Esophagus muscularis mucosa (tissue), 4 donors: ENCODE data around the gene HOXB6. TPM values are rescaled to one million over a fixed set of nuclear protein-coding genes. Genes with fewer than 3 reads are reported as not detected.

Source experiments
- DNase-seq: peaks from one replicate; pipeline ENCODE4 v3.0.0-alpha.2; 2017; ENCODE audit errors: extremely low spot score
- H3K27ac ChIP-seq, 4 donors: fragments of 200-600 bp; sonication (generic); replicated peaks in 1 of 4; 1 replicate in 3 of 4; 2 replicates in 1 of 4; pipeline ENCODE4 v1.5.1; 2016 to 2019; ENCODE audit warnings: mild to moderate bottlenecking in 1 of 4
- H3K27me3 ChIP-seq, 4 donors: fragments of 200-600 bp; sonication (generic); one replicate each; pipeline versions ENCODE4 v1.5.1 to v1.6.0; 2016 to 2019
- H3K36me3 ChIP-seq, 4 donors: fragments of 200-600 bp; sonication (generic); one replicate each; pipeline ENCODE4 v1.5.1; 2016 to 2019
- H3K4me1 ChIP-seq, 4 donors: fragments of 200-600 bp; sonication (generic); one replicate each; pipeline ENCODE4 v1.5.1; 2016 to 2019
- H3K4me3 ChIP-seq, 4 donors: fragments of 200-600 bp; sonication (generic); 1 replicate in 2 of 4; 2 replicates in 2 of 4; pipeline ENCODE4 v1.5.1; 2016 to 2019; ENCODE audit warnings: mild to moderate bottlenecking in 4 of 4, moderate library complexity in 1 of 4
- H3K9me3 ChIP-seq, 4 donors: fragments of 200-600 bp; sonication (generic); 1 replicate in 3 of 4; 2 replicates in 1 of 4; pipeline ENCODE4 v1.5.1; 2016 to 2019
- EP300 ChIP-seq: sonication (generic); formaldehyde crosslinking; IDR thresholded peaks from one replicate; pipeline ENCODE4 v1.6.1; 2017; ENCODE audit warnings: antibody characterized with exemption
- POLR2A ChIP-seq: fragments of 450-650 bp; IDR thresholded peaks from one replicate; pipeline ENCODE4 v1.6.1; 2017; ENCODE audit warnings: antibody characterized with exemption, moderate library complexity, mild to moderate bottlenecking, low read depth
- POLR2AphosphoS5 ChIP-seq, 2 donors: sonication (generic); formaldehyde crosslinking; IDR thresholded peaks; one replicate each; pipeline ENCODE4 v1.6.1; 2017; ENCODE audit warnings: antibody characterized with exemption in 2 of 2
- WGBS: methylation state at CpG from one replicate; pipeline ENCODE4 v1.1.5; 2018; 5-methylcytosine and 5-hydroxymethylcytosine counted together
- intact Hi-C: fragments of 100-400 bp; cut with DNase I; formaldehyde crosslinking; loops from one replicate; pipeline ENCODE4 v1.15.1; 2023
- total RNA-seq, 4 donors: library from RNA; depleted of rRNA; stranded (reverse); fragments of >200 nt; gene quantifications; one replicate each; pipeline versions ENCODE4 v1.1.0 to v1.2.1, GENCODE V29; 2016
- TF ChIP-seq, protein P1 (sequence below), 3 experiments: fragments of 200-600 bp in 2 of 3; fragments of 450-650 bp in 1 of 3; sonication (generic) in 2 of 3; IDR thresholded peaks; one replicate each; pipeline ENCODE4 v1.5.1; 2017 to 2019; ENCODE audit warnings: antibody characterized with exemption in 3 of 3, mild to moderate bottlenecking in 2 of 3, moderate library complexity in 1 of 3

The HOXB6 gene
- total RNA-seq, 4 donors from 2014 or later = 2.2 to 5.4 (median 2.9) TPM

- peaks cover 25 to 31% (median 26%) of the 10 kb centered on the region in 4 donors for H3K4me1 ChIP-seq
- WGBS = 3% methylated on average over 38 of the region's 69 CpGs
- TF ChIP-seq POLR2A (no peak), POLR2AphosphoS5 (IDR thresholded peaks at IDR 0.05) (no peak), EP300 (no peak)
- TF ChIP-seq, protein P1, sequence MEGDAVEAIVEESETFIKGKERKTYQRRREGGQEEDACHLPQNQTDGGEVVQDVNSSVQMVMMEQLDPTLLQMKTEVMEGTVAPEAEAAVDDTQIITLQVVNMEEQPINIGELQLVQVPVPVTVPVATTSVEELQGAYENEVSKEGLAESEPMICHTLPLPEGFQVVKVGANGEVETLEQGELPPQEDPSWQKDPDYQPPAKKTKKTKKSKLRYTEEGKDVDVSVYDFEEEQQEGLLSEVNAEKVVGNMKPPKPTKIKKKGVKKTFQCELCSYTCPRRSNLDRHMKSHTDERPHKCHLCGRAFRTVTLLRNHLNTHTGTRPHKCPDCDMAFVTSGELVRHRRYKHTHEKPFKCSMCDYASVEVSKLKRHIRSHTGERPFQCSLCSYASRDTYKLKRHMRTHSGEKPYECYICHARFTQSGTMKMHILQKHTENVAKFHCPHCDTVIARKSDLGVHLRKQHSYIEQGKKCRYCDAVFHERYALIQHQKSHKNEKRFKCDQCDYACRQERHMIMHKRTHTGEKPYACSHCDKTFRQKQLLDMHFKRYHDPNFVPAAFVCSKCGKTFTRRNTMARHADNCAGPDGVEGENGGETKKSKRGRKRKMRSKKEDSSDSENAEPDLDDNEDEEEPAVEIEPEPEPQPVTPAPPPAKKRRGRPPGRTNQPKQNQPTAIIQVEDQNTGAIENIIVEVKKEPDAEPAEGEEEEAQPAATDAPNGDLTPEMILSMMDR (IDR thresholded peaks at IDR 0.05) = no peak
- H3K36me3 ChIP-seq = no peaks in the 10 kb centered on the region
- H3K27me3 ChIP-seq = peaks cover 0 to 100% (median 98%) of the 10 kb centered on the region in 4 donors
- no peaks in the 10 kb centered on the region for H3K9me3 ChIP-seq
- no peak overlapping the region for H3K27ac ChIP-seq
- H3K4me3 ChIP-seq = peak overlapping the region; percentile 38 to 41 (median 41)
- no peak for DNase-seq
- intact Hi-C loops = no loop called here
Measured at GRCh38 chr17:48625495-48626244, 20.9 kb upstream of the HOXB6 start.

- H3K4me3 ChIP-seq = peak overlapping the region; percentile 38 to 41 (median 41)
- WGBS = 2% methylated on average over 44 of the region's 66 CpGs
- DNase-seq = no peak
- no peaks in the 10 kb centered on the region for H3K9me3 ChIP-seq
- no peak overlapping the region for H3K27ac ChIP-seq
- no peaks in the 10 kb centered on the region for H3K36me3 ChIP-seq
- intact Hi-C loops = no loop called here
- H3K27me3 ChIP-seq = peaks cover 0 to 100% (median 98%) of the 10 kb centered on the region in 4 donors
- TF ChIP-seq, protein P1 (IDR thresholded peaks at IDR 0.05) = no peak
- peaks cover 25 to 31% (median 26%) of the 10 kb centered on the region in 4 donors for H3K4me1 ChIP-seq
Measured at GRCh38 chr17:48624544-48625494, 20.0 kb upstream of the HOXB6 start.

DNA sequence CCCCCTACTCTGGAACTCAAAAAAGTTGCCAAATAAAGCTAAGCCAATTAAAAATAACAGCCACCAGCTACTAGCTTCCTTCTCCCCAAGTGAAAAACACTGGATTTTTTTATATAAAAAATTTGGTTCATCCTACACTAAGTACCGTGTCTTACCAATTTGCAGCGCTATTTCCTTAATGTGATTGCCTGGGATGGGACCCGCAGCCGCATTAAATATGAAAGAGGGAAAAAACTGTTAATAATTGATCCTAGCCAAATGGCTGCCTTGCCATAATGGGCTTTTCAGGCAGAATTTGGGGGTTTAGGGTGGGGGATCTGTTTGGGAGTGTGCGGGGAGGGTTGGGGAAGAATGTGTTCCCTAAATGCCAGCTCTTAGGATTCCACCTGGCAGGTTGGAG, 19.3 kb upstream of the HOXB6 start:
- 12% methylated on average over 5 of the region's 5 CpGs for WGBS
- Histone ChIP-seq H3K27ac (no peak overlapping the region), H3K4me3 (no peak overlapping the region), H3K27me3 (peaks cover 3 to 100% (median 98%) of the 10 kb centered on the region in 4 donors), H3K36me3 (no peaks in the 10 kb centered on the region), H3K4me1 (peaks cover 25 to 37% (median 27%) of the 10 kb centered on the region in 4 donors), H3K9me3 (no peaks in the 10 kb centered on the region)
- intact Hi-C loops = no loop called here
- no peak for DNase-seq
- TF ChIP-seq POLR2AphosphoS5 (IDR thresholded peaks at IDR 0.05) (no peak), POLR2A (no peak), EP300 (no peak)
- TF ChIP-seq, protein P1 (IDR thresholded peaks at IDR 0.05) = no peak

- Histone ChIP-seq H3K4me3 (no peak overlapping the region), H3K36me3 (no peaks in the 10 kb centered on the region), H3K4me1 (peaks cover 25 to 42% (median 31%) of the 10 kb centered on the region in 4 donors), H3K27ac (no peak overlapping the region), H3K9me3 (no peaks in the 10 kb centered on the region), H3K27me3 (peaks cover 3 to 100% (median 98%) of the 10 kb centered on the region in 4 donors)
- DNase-seq = no peak
- intact Hi-C loops = no loop called here
- WGBS = 15% methylated on average over 4 of the region's 4 CpGs
- no peak for TF ChIP-seq POLR2AphosphoS5 (IDR thresholded peaks at IDR 0.05)
- no peak for TF ChIP-seq POLR2A
- no peak for TF ChIP-seq EP300
- TF ChIP-seq, protein P1 (IDR thresholded peaks at IDR 0.05) = no peak
Measured at GRCh38 chr17:48623583-48623982, 18.8 kb upstream of the HOXB6 start.
